GM15510 (cell line): ENCODE results near the gene INTS11.

Source experiments
- POLR2A ChIP-seq: IDR thresholded peaks from 3 replicates; pipeline ENCODE4 v1.6.1; 2011; ENCODE audit warnings: borderline replicate concordance; ENCODE audit not compliant: insufficient read length; ENCODE audit errors: extremely low read depth

INTS11 gene

GRCh38 chr1:1341549-1342021 is 17.1 kb upstream of the INTS11 start:
- TF ChIP-seq POLR2A = no peak

GRCh38 chr1:1340791-1341548 is 16.5 kb upstream of the INTS11 start:
- TF ChIP-seq POLR2A = no peak

GRCh38 chr1:1340185-1340584 is 15.7 kb upstream of the INTS11 start:
- no peak for TF ChIP-seq POLR2A

- no peak for TF ChIP-seq POLR2A
These were observed 13.8 kb upstream of the INTS11 start for GRCh38 chr1:1338278-1338677.

- no peak for TF ChIP-seq POLR2A
These were observed 13.3 kb upstream of the INTS11 start for GRCh38 chr1:1337793-1338147.

GRCh38 chr1:1336931-1337792 is 12.7 kb upstream of the INTS11 start:
- TF ChIP-seq POLR2A = no peak

GRCh38 chr1:1336446-1336845 is 12.0 kb upstream of the INTS11 start:
- no peak for TF ChIP-seq POLR2A

GRCh38 chr1:1335792-1336248 is 11.4 kb upstream of the INTS11 start:
- TF ChIP-seq POLR2A = no peak

- TF ChIP-seq POLR2A = no peak
These were observed 10.8 kb upstream of the INTS11 start for GRCh38 chr1:1335283-1335682.

GRCh38 chr1:1334835-1335234 is 10.4 kb upstream of the INTS11 start:
- no peak for TF ChIP-seq POLR2A

GRCh38 chr1:1333551-1334241 is 9.2 kb upstream of the INTS11 start:
- TF ChIP-seq POLR2A = no peak

- no peak for TF ChIP-seq POLR2A
These were observed 8.5 kb upstream of the INTS11 start for GRCh38 chr1:1332774-1333480.

- TF ChIP-seq POLR2A = no peak
These were observed 7.7 kb upstream of the INTS11 start for GRCh38 chr1:1332031-1332755.
